Hepatocyte (in vitro differentiated cells): ENCODE results near the gene DLK2. TPM values are rescaled to one million over a fixed set of nuclear protein-coding genes. Genes with fewer than 3 reads are reported as not detected.

ENCODE experiments used
- DNase-seq: peaks from one replicate; pipeline ENCODE4 v3.0.0-alpha.2; 2016; ENCODE audit warnings: low spot score
- H2AFZ ChIP-seq: fragments of 200-600 bp; sonication (generic); 2 replicates; pipeline ENCODE4 v1.6.0; 2016; ENCODE audit warnings: antibody characterized with exemption, mild to moderate bottlenecking
- H3K27ac ChIP-seq: fragments of 200-600 bp; sonication (generic); 2 replicates; pipeline ENCODE4 v1.5.1; 2016; ENCODE audit warnings: mild to moderate bottlenecking
- H3K27me3 ChIP-seq: fragments of 200-600 bp; sonication (generic); 2 replicates; pipeline ENCODE4 v1.6.1; 2016
- H3K36me3 ChIP-seq: fragments of 200-600 bp; sonication (generic); replicated peaks from 2 replicates; pipeline ENCODE4 v1.5.1; 2016; ENCODE audit warnings: low read depth; ENCODE audit not compliant: insufficient read depth
- H3K4me1 ChIP-seq: fragments of 200-600 bp; sonication (generic); 2 replicates; pipeline ENCODE4 v1.5.1; 2016; ENCODE audit warnings: mild to moderate bottlenecking, moderate library complexity; ENCODE audit not compliant: insufficient read depth
- H3K4me2 ChIP-seq: fragments of 200-600 bp; sonication (generic); 2 replicates; pipeline ENCODE4 v1.6.0; 2016
- H3K4me3 ChIP-seq: fragments of 200-600 bp; sonication (generic); 2 replicates; pipeline ENCODE4 v1.5.1; 2016; ENCODE audit warnings: mild to moderate bottlenecking
- H3K79me2 ChIP-seq: fragments of 200-600 bp; sonication (generic); 2 replicates; pipeline ENCODE4 v1.6.0; 2017; ENCODE audit warnings: mild to moderate bottlenecking
- H3K9me2 ChIP-seq: fragments of 200-600 bp; sonication (generic); replicated peaks from 2 replicates; pipeline ENCODE4 v1.6.0; 2017; ENCODE audit warnings: mild to moderate bottlenecking; ENCODE audit not compliant: insufficient read depth
- H3K9me3 ChIP-seq: fragments of 200-600 bp; sonication (generic); 2 replicates; pipeline ENCODE4 v1.5.1; 2016; ENCODE audit warnings: low read depth, mild to moderate bottlenecking
- H4K20me1 ChIP-seq: fragments of 200-600 bp; sonication (generic); 2 replicates; pipeline ENCODE4 v1.6.0; 2016; ENCODE audit warnings: mild to moderate bottlenecking; ENCODE audit not compliant: insufficient read depth, poor library complexity, severe bottlenecking
- CTCF ChIP-seq: fragments of 200-600 bp; sonication (generic); IDR thresholded peaks from 2 replicates; pipeline ENCODE4 v1.5.1; 2016; ENCODE audit warnings: antibody characterized with exemption, mild to moderate bottlenecking; ENCODE audit not compliant: poor library complexity
- EZH2 ChIP-seq: fragments of 200-600 bp; sonication (generic); IDR thresholded peaks from 2 replicates; pipeline ENCODE4 v1.6.1; 2016; ENCODE audit warnings: antibody characterized with exemption, mild to moderate bottlenecking, borderline replicate concordance
- EZH2phosphoT487 ChIP-seq: fragments of 200-600 bp; sonication (generic); IDR thresholded peaks from one replicate; pipeline ENCODE4 v1.6.1; 2018; ENCODE audit warnings: antibody characterized with exemption, mild to moderate bottlenecking, low read depth, moderate library complexity; ENCODE audit not compliant: unreplicated experiment, severe bottlenecking
- WGBS: methylation state at CpG from one replicate; pipeline ENCODE4 v1.1.6; 2016; ENCODE audit warnings: low lambda C conversion rate; ENCODE audit errors: missing lambda C conversion rate; 5-methylcytosine and 5-hydroxymethylcytosine counted together
- polyA plus RNA-seq: library from polyadenylated mRNA; unstranded; fragments of >200 nt; fragmentation: Nextera tagmentation; extraction: Ambion mirVana; gene quantifications from 2 replicates; pipeline ENCODE4 v1.2.1, GENCODE V29; 2016
- total RNA-seq: library from RNA; depleted of rRNA; stranded (reverse); fragments of >200 nt; gene quantifications from 2 replicates; pipeline ENCODE4 v1.2.3, GENCODE V29; 2014

DLK2 gene
- total and polyA plus RNA-seq, 2 experiments from 2014 or later, result 0.33 to 1.8 TPM

GRCh38 chr6:43447604-43448003, 7.7 kb downstream of the DLK2 start:
- Histone ChIP-seq H3K9me2 (no peaks in the 10 kb centered on the region), H3K4me1 (no peaks in the 10 kb centered on the region), H3K4me2 (no peak overlapping the region), H2AFZ (no peak overlapping the region), H3K79me2 (no peaks in the 10 kb centered on the region), H4K20me1 (no peaks in the 10 kb centered on the region), H3K9me3 (no peaks in the 10 kb centered on the region), H3K4me3 (no peak overlapping the region), H3K27me3 (no peaks in the 10 kb centered on the region), H3K36me3 (no peaks in the 10 kb centered on the region), H3K27ac (no peak overlapping the region)
- no peak for DNase-seq
- TF ChIP-seq EZH2phosphoT487, result no peak
- TF ChIP-seq EZH2, result no peak
- TF ChIP-seq CTCF, result no peak
- WGBS, result 96% methylated on average over 15 of the region's 16 CpGs

- DNase-seq, result peak; percentile 2
- Histone ChIP-seq H3K27ac (no peak overlapping the region), H3K36me3 (no peaks in the 10 kb centered on the region), H3K27me3 (no peaks in the 10 kb centered on the region), H3K4me2 (no peak overlapping the region), H3K4me1 (no peaks in the 10 kb centered on the region), H3K9me3 (no peaks in the 10 kb centered on the region), H4K20me1 (no peaks in the 10 kb centered on the region), H3K79me2 (no peaks in the 10 kb centered on the region), H3K9me2 (no peaks in the 10 kb centered on the region), H3K4me3 (no peak overlapping the region), H2AFZ (no peak overlapping the region)
- TF ChIP-seq CTCF (no peak), EZH2 (no peak), EZH2phosphoT487 (no peak)
- 93% methylated on average over 16 of the region's 16 CpGs for WGBS
Measured at GRCh38 chr6:43445576-43445975, 9.8 kb downstream of the DLK2 start.

- Histone ChIP-seq H3K9me3 (no peaks in the 10 kb centered on the region), H3K9me2 (no peaks in the 10 kb centered on the region), H4K20me1 (no peaks in the 10 kb centered on the region), H3K79me2 (no peaks in the 10 kb centered on the region), H3K27ac (no peak overlapping the region), H3K4me3 (no peak overlapping the region), H3K4me2 (no peak overlapping the region), H2AFZ (no peak overlapping the region), H3K27me3 (no peaks in the 10 kb centered on the region), H3K36me3 (no peaks in the 10 kb centered on the region), H3K4me1 (no peaks in the 10 kb centered on the region)
- TF ChIP-seq EZH2phosphoT487 (no peak), EZH2 (no peak), CTCF (no peak)
- 95% methylated on average over 8 of the region's 8 CpGs for WGBS
- DNase-seq, result peak; percentile 3
Measured at GRCh38 chr6:43444582-43444981, 10.8 kb downstream of the DLK2 start.

- H3K4me2 ChIP-seq, result no peak overlapping the region
- H3K27ac ChIP-seq, result no peak overlapping the region
- no peaks in the 10 kb centered on the region for H3K9me3 ChIP-seq
- WGBS, result 89% methylated on average over 10 of the region's 10 CpGs
- no peaks in the 10 kb centered on the region for H3K27me3 ChIP-seq
- no peaks in the 10 kb centered on the region for H4K20me1 ChIP-seq
- no peak overlapping the region for H2AFZ ChIP-seq
- H3K9me2 ChIP-seq, result no peaks in the 10 kb centered on the region
- H3K36me3 ChIP-seq, result no peaks in the 10 kb centered on the region
- TF ChIP-seq CTCF (no peak), EZH2phosphoT487 (no peak), EZH2 (no peak)
- H3K4me1 ChIP-seq, result no peaks in the 10 kb centered on the region
- H3K79me2 ChIP-seq, result no peaks in the 10 kb centered on the region
- DNase-seq, result no peak
- no peak overlapping the region for H3K4me3 ChIP-seq
Measured at GRCh38 chr6:43444036-43444435, 11.3 kb downstream of the DLK2 start.
